ENCODE results near the gene NUP210L.
"Not testable (repeated sequence)": the region's sequence is repeated elsewhere in the genome, so short reads cannot be mapped to it uniquely, and the experiment has no call there.

The NUP210L gene

DNA sequence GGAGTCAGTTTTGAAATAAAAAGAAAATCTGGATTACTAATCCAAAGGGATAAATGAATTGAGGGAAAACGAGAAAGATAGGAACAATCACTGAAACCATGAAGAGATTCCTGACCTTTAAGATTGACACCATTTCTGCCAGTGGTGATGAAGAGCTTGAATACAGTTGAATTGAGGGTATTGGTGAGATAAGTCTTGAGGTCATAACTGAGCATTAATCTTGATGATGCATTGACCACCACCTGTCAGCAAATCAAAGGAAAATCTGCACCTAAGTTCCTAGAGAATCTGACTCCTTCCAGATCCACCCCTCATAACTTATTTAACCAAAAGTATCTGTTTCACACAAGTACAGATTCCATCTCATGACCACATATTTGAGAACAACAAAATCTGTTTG, 142.7 kb downstream of the NUP210L start:
- FAIRE-seq (no peak), DNase-seq (ENCODE audit: extremely low spot score, insufficient read length, low read depth) (no peak)

DNA sequence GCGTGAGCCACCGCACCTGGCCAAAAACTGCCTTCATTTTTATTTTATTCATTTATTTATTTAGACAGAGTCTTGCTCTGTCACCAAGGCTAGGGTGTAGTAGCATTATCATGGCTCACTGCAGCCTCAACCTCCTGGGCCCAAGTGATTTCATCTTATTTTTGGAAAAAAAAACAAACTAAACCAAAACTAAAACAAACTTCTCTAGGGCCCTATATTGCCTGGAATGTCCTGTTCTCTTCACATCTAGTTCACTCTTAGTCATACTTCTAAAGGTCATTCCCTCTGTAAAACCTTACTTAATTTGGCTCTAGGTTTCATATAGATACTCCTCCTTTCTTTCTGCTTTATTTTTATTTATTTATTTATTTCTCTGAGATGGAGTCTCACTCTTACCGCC, 148.7 kb downstream of the NUP210L start:
- DNase-seq (ENCODE audit: extremely low spot score, insufficient read length, low read depth) (no peak), FAIRE-seq (no peak)

DNA sequence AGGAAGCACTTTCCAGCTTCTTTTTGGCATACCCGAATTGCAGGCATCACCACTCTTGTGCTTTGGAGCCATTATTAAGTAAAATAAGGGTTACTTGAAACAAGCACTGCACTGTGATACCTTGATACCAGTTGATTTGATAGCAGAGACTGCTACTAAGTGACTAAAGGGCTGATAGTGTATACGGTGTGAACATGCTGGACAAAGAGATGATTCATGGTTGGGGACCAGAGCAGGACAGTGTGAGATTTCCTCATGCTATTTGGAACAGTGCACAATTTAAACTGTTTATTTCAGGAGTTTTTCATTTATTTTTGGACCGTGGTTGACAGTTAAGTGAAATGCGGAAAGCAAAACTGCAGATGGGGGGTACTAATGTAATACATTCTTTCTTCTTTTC, 154.5 kb downstream of the NUP210L start:
- FAIRE-seq (no peak), DNase-seq (ENCODE audit: extremely low spot score, insufficient read length, low read depth) (no peak)

DNA sequence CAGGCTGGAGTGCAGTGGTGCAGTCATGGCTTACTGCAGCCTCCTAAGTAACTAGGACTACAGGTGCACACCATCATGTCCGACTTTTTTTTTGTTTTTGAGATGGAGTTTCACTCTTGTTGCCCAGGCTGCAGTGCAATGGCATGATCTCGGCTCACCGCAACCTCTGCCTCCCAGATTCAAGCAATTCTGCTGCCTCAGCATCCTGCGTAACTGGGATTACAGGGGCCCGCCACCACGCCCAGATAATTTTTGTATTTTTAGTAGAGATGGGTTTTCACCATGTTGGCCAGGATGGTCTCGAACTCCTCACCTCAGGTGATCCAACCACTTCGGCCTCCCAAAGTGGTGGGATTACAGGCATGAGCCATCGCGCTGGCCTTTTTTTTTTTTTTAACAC, 158.0 kb downstream of the NUP210L start:
- FAIRE-seq; DNase-seq (ENCODE audit: extremely low spot score, insufficient read length, low read depth): not testable (repeated sequence)

DNA sequence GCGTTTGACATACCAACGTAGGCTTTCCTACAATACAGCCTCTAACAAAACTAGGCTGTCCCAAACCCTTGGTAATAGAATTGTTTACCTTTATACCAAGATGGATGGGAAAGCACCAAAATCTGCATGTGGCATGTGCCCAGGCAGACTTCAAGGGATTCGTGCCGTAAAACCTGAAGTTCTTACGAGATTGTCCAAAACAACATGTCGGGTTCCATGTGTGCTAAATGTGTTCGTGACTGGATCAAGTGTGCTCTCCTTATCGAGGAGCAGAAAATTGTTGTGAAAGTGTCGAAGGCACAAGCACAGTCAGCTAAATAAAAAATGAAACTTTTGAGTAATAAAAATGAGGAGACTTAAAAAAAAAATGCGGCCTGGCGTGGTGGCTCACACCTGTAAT, 159.2 kb downstream of the NUP210L start:
- FAIRE-seq = no peak

DNA sequence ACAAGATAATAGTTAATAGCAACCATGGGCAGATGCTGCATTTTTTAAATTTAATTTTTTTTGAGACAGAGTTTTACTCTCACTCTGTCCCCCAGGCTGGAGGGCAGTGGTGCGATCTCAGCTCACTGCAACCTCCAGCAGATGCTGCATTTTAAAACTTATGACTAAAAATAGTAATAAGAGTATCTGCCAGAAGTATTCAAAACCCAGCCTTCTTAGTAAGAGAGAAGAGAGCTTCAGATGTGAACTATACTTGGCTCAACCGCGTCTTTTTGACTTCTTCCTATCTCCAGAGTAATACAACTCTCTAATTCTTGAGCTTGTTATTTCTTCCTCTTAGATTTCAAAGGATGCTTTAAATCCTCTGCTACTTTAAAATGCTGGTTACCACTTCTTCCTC, 159.7 kb downstream of the NUP210L start:
- no peak for DNase-seq (ENCODE audit: extremely low spot score, insufficient read length, low read depth)
- no peak for FAIRE-seq

More for the DNA sequence above, 159.2 kb downstream of the NUP210L start:
- DNase-seq (ENCODE audit: extremely low spot score, insufficient read length, low read depth) = no peak

DNA sequence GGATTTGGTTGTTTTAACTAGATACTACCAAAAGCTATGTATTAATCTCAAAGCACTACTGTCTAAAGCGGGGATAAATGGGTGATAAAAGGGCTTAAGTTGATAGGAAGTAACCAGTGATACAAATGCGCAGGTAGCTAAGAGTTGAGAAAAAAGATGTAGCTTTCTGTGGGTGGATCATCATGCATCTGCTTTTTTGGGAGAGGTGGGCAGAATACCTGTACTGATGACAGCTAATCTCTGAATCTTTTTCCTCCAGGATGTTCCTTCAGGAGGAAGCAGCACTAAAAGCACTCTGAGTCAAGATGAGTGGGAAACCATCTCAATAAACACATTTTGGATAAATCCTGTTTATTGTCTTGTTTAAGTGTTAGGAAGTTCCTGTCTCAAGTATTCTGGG, 163.1 kb downstream of the NUP210L start:
- DNase-seq (ENCODE audit: extremely low spot score, insufficient read length, low read depth) = no peak
- FAIRE-seq = no peak

DNA sequence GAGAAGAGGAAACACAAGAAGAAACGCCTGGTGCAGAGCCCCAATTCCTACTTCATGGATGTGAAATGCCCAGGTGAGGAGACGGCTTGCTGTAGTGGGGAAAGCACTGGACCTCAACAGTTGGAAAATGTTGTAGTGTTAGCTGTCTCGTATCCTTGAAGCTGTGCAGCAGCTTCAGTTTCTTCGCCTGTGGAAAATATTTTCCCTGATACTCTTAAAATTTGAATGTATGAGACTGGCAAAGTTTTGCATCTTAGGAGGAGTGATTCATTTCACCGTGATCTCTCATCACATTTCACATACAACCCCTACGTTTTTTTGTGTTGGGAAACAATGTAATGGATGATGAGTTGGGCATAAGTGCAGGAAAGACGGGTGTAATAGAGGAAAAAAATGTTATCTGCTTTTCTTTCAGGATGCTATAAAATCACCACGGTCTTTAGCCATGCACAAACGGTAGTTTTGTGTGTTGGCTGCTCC, 163.7 kb downstream of the NUP210L start:
- DNase-seq (ENCODE audit: extremely low spot score, insufficient read length, low read depth) = no peak
- no peak for FAIRE-seq

DNA sequence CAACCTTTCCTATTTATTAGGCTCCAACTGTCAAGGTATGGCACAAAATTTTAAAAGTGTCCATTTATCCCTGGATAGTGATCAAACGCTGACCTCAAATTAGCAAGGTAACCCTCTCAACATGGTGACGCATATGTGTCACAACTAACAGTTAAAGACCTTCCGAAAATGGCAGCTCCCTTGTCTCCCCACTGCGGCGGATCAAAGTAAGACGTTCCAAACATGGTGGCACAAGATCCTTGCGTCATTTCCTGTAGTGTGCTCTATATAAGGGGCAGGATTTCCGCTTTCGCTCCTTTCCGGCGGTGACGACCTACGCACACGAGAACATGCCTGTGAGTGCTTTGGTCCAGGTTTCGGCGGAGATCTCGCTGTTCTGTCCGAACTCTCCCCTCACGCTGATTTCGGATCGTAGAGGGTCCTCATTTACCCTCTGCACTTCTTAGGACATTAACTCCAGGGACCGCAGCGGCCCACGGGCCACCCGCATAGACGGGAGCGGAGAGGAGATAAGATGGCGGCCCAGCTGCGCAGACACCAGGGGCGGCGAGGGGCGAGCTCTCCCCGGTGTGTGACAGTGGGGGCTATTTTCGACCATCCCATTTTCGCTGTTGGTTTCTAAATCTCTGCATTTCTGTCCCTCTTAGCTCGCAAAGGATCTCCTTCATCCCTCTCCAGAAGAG, 164.3 kb downstream of the NUP210L start, which contains the start of gene RPS27:
RPS27 (plus strand) TSS at position 295 of the 683 bp plus-strand sequence; CDS start at position 330, 35 bp downstream.
- DNase-seq (ENCODE audit: extremely low spot score, insufficient read length, low read depth) (peak; percentile 89), FAIRE-seq (peak; percentile 98)

DNA sequence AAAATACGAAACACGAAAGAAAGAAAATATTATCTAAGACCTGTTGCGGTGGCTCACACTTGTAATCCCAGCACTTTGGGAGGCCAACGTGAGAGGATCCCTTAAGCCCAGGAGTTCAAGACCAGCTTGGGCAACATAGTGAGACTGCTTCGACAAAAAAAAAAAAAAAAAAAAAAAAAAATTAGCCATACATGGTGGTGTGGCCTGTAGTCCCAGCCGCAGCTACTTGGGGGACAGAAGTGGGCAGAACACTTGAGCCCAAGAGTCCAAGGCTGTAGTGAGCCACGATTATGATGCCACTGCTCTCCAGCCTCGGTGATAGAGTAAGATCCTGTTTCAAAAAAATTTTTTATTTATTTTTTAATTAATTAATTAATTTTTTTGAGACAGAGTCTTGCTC, 167.3 kb downstream of the NUP210L start:
- DNase-seq (ENCODE audit: extremely low spot score, insufficient read length, low read depth) (no peak), FAIRE-seq (no peak)

DNA sequence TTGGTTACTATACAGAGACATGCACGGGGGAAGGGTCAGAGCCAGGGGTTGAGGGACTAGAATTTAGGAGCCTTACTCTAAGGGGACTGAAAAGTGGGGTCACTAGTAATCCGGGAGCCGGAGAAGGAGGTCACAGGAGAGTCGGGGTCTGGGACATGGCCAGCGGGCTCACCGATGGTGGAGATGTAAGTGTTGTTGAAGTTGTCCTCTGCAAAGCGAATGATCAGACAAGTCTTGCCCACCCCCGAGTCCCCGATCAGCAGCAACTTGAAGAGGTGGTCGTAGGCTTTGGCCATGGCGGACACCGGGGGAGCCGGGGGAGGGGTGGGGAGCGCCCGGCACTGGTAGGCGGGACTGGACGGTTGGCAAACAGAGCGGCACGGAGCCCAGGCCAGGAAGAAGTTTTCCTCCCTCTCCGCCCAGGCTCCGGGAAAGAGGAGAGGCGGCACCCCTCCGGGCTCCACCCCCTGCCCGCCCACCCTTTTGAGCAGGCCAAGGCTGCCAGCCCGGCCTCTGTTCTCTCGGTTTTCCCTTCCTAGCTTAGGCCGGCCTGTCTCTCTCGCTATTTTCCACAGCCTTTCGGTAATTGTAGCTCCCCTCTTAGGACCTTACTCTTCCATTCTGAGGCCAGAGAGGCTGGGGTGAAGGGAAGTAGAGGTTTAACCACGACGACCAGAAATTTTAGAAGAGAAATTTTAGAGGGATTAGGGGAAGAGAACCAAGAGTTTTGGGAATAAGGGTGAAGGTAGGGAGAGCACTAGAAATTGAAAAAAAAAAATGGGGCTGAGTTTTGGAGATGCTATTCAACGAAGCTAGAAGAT, 168.7 kb downstream of the NUP210L start, which contains the start of gene RAB13:
RAB13 (minus strand) TSS at position 399 of the 821 bp plus-strand sequence; CDS start at position 296, 103 bp downstream.
- FAIRE-seq (no peak), DNase-seq (ENCODE audit: extremely low spot score, insufficient read length, low read depth) (no peak)

DNA sequence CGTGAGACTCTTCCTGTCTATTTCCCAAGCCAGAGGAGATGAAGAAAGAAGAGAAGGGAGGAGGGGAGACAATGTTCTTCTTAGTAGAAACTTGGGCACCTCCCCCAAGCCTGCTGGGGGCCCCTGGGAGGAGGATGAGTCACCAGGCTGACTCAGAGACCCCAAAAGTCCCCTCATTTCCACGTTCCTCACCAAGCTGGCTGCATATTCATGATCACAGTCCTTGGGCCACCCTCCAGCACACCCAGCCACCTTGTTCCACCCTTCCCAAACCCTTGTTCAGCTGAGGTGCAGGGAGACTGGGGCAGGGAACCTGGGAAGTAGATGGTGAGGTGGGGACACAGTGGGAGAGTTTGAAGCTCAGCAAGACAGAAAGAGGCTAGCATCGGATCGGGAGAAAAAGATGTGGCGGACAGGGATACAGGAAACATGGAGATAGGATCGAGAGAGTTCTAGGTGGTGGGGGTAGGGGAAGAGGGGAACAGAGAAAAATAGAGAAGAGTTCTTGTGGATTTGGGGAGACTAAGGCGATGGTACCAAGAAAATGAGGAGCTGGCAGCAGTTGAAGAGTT, 169.4 kb downstream of the NUP210L start:
- DNase-seq (ENCODE audit: extremely low spot score, insufficient read length, low read depth) (no peak), FAIRE-seq (no peak)

DNA sequence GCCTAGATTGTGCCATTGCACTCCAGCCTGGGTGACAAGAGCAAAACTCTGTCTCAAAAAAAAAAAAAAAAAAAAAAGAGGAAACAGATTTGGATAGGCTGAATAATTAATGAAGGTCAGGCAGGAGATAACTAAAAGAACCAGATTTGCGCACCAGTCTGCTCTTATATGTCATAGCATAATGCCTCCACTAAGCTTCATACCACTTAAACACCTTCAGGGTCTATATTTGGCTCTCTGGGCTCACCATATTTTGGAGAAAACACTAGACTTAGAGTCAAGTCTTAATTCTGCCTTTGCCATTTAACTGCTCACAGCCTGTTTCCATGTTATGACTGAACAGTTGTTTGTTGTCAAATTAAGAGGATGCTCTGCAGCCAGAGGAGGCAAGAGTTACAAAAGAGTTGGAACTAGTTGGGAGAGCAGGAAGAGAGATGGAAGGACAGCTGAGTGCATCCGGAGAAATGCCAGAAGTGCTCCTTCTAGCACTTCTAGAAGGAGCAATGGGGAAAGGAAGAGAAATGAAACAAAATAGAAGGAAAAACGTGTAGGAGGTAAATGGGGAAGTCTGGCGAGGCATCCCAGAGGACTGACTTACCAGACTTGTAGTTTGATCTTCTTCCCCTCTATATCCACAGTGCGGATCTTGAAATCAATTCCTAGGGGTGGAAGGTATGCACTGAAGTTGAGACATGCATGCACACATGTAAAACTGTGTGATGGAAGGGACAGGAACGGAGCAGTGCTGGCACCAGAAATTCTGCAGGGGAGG, 170.6 kb downstream of the NUP210L start:
- DNase-seq (ENCODE audit: extremely low spot score, insufficient read length, low read depth) (no peak), FAIRE-seq (no peak)

DNA sequence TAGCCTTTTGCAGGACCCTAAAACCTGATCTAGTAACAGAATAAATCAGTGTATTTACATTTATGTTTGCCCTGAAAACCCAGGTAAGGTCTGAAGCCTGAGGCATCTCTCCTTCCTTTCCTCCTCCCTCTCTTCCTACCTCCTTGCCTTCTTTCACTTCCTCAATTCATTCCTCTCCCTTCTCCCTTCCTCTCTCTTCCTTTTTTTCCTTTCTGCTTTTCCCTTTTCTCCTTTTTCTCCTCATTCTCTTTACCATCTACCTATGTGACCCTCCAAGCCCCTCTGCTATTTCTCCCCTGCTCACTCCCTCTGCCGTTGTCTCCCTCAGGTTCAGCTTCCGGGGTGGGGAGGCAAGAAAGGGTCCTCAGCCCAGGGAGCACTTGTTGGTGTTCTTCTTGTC, 173.1 kb downstream of the NUP210L start:
- not testable (repeated sequence) for FAIRE-seq

DNA sequence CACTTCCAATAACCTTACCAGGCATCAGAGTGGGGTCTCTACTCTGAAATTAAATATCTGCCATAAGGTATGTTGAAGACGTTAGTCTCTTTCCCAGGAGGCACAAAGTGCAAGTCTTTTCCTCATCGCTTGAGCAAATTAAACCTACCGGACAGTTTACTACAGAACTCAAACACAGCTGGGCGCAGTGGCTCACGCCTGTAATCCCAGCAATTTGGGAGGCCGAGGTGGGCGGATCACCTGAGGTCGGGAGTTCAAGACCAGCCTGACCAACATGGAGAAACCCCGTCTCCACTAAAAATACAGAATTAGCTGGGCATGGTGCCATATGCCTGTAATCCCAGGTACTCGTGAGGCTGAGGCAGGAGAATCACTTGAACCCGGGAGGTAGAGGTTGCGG, 175.8 kb downstream of the NUP210L start:
- not testable (repeated sequence) for FAIRE-seq; DNase-seq (ENCODE audit: extremely low spot score, insufficient read length, low read depth)

More for the DNA sequence above, 173.1 kb downstream of the NUP210L start:
- not testable (repeated sequence) for DNase-seq (ENCODE audit: extremely low spot score, insufficient read length, low read depth)

DNA sequence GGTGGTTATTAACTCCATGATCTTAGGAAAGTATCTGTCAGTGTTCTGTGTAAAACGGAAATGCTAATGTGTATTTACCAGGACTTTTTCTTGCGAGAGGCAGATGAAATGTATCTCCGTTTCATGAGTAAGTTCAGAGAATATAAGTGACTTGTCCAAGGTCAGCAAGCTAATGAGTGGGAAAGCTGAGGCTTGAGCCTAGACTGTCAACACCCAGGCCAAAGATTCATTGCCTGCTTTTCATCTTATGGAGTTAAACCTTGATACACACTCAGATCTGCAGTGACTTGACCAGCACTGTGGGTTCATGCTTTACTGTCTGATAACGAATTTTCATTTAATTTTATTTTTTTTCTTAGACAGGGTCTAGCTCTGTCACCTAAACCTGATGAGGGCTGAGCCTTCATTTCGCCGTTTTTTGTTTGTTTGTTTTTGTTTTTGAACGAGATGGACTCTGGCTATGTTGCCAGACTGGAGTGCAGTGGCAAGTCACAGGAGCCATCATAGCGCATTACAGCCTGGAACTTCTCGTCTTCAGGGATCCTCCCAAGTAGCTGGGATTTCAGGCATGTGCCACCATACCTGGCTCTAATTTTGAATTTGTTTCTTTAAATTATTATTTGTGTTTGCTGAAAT, 176.5 kb downstream of the NUP210L start:
- no peak for FAIRE-seq

DNA sequence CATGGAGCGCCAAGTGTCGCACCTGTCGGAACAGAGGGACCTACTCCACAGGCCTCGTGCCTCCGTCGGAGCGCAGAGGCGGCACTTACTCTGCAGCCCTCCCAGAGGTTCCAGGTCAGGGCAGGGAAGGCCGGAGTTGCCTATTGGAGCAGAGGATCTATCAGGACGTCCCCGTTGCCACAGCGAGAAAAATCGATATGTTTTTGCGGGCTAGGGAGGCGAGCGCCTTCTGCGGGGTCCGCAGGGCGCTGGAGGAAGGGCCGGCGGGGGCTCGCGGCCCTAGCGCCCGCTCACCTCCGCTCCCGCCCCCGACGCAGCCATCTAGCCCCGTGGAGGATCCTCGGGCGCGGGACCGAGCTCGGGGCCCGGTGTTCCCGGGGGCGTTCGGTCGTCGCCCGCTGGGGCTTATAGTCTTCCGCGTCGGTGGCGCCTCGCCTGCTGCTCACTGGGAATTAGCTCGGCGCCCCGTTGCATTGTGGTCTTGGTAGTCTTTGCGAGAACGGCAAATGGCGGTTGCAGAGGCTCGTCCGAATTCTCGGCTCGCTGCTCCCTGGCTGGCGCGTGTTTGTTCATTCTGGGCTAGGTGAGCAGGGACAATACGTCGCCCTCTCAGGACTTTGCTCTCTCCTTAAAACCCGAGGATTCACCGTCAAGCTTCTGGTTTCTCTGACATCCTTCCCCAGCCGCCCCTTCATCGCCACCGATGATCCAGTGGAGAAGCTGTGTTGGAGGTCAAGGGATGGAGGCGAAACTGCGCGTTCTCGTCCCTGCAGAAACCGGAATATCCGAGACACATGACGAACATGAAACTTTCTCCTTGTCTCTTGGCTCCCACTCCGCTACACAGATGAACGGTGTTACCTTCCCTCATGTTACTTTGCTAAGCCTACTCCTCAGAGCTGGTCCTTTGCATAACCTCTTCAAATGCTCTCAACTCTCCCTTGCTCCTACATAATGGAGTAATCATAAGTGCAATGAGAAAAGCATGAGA, 177.3 kb downstream of the NUP210L start, which contains the start of gene JTB:
JTB (minus strand) TSS at position 425 of the 991 bp plus-strand sequence; CDS start at position 3, 422 bp downstream.
- peak; percentile 74 for FAIRE-seq

More for the DNA sequence above, 176.5 kb downstream of the NUP210L start:
- DNase-seq (ENCODE audit: extremely low spot score, insufficient read length, low read depth) = no peak

DNA sequence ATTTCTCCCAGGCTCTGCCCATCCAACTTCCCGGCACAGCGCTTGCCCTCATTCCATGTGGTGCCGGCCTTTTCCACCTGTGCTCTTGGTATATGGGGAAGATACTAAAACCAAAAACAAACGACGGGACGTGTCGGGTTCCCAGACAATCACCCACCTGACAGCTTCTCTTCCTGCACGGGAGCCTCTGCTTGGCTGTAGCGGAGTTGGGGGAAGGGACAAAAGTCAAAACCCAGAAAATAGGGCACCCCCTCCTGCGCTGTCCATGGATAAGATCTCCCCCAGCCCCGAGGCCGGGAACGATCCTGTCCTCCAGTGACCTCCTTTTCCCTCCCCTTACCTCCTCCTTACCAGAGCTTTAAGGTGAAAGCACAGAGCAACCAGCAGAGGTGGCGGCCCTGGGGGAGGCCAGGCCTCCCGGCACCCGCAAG, 178.0 kb downstream of the NUP210L start:
- DNase-seq (ENCODE audit: extremely low spot score, insufficient read length, low read depth) (no peak), FAIRE-seq (no peak)

More for the DNA sequence above, 177.3 kb downstream of the NUP210L start, which contains the start of gene JTB:
- peak; percentile 72 for DNase-seq (ENCODE audit: extremely low spot score, insufficient read length, low read depth)
